Sigmoid colon (tissue), 4 donors: ENCODE measurements around the gene PKN2.
A peak's percentile ranks its signal among the peaks of the same experiment; 100 is the strongest.

Experiments
- EP300 ChIP-seq, 4 donors: sonication (generic); formaldehyde crosslinking; IDR thresholded peaks; one replicate each; pipeline ENCODE4 v1.6.1; 2017; ENCODE audit warnings: antibody characterized with exemption in 4 of 4
- POLR2A ChIP-seq, 2 donors: fragments of 450-650 bp; IDR thresholded peaks; one replicate each; pipeline ENCODE4 v1.6.1; 2016; ENCODE audit warnings: antibody characterized with exemption in 2 of 2, mild to moderate bottlenecking in 2 of 2, moderate library complexity in 2 of 2
- POLR2AphosphoS5 ChIP-seq, 4 donors: sonication (generic); formaldehyde crosslinking; IDR thresholded peaks; one replicate each; pipeline ENCODE4 v1.6.1; 2017; ENCODE audit warnings: antibody characterized with exemption in 4 of 4
- TF ChIP-seq, protein P1 (sequence below), 4 experiments: fragments of 450-650 bp in 3 of 4; fragments of 200-600 bp in 1 of 4; IDR thresholded peaks; one replicate each; pipeline ENCODE4 v1.5.1; 2016 to 2019; ENCODE audit warnings: antibody characterized with exemption in 4 of 4, mild to moderate bottlenecking in 3 of 4, moderate library complexity in 2 of 4

DNA sequence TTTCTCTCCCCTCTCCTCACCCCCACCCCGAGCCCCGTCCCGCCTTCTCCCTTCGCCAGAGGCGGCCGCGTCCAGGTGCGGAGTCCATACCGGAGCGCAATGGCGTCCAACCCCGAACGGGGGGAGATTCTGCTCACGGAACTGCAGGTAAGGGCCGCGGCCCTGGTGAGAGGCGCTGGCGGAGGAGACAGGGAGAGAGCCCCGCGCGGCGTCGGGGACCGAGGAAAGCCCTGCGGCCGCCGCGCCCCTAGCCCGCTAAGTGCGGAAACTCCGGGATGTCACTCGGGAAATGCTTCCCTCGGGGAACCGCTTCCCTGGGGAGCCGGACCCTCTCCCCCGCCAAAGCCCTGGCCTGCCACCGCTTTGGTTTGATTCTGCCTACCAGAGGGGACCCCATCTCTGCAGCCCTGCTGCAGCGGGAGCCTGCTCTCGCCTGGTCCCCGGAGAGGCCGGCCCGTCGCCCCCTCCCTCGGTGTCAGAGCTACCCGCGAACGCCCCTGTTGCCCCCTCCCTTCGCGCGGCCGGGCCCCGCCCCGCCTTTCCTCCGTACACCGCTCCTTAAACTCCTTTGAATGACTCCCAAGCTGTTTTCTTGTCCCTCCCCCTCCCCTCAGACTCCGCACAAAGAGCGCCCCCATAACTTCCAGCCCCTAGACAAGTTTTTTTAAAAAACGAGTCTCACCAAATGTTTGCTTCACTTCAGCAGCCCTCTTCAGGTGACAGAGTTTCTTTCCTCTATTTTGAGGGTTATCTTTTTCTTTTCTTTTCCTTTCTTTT lies 597 bp downstream of the PKN2 start:
- TF ChIP-seq POLR2AphosphoS5 (IDR thresholded peaks at IDR 0.05), result no peak
- TF ChIP-seq, protein P1, sequence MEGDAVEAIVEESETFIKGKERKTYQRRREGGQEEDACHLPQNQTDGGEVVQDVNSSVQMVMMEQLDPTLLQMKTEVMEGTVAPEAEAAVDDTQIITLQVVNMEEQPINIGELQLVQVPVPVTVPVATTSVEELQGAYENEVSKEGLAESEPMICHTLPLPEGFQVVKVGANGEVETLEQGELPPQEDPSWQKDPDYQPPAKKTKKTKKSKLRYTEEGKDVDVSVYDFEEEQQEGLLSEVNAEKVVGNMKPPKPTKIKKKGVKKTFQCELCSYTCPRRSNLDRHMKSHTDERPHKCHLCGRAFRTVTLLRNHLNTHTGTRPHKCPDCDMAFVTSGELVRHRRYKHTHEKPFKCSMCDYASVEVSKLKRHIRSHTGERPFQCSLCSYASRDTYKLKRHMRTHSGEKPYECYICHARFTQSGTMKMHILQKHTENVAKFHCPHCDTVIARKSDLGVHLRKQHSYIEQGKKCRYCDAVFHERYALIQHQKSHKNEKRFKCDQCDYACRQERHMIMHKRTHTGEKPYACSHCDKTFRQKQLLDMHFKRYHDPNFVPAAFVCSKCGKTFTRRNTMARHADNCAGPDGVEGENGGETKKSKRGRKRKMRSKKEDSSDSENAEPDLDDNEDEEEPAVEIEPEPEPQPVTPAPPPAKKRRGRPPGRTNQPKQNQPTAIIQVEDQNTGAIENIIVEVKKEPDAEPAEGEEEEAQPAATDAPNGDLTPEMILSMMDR (IDR thresholded peaks at IDR 0.05), result peak in 1 of 4 experiments; percentile 4
- TF ChIP-seq POLR2A (IDR thresholded peaks at IDR 0.05), result no peak
- no peak for TF ChIP-seq EP300 (IDR thresholded peaks at IDR 0.05)
